Psoas muscle (tissue), 8 donors: ENCODE results near the gene PPIA. TPM values are rescaled to one million over a fixed set of nuclear protein-coding genes. Genes with fewer than 3 reads are reported as not detected.

Experiments used
- ATAC-seq, 4 donors: fragments of 200-7000 bp; cut with Tn5 transposase; one replicate each; pipeline ENCODE4 v1.9.1; 2020; ENCODE audit warnings: moderate library complexity in 3 of 4, mild to moderate bottlenecking in 2 of 4
- DNase-seq, 2 donors: peaks; one replicate each; pipeline ENCODE4 v3.0.0-alpha.2; 2020
- H3K27ac ChIP-seq: fragments of 200-600 bp; one replicate; pipeline ENCODE4 v1.8.0; 2022
- H3K27me3 ChIP-seq, 3 donors: fragments of 200-600 bp in 1 of 3; one replicate each; pipeline versions ENCODE4 v1.6.1 to v1.8.0; 2013 to 2022; ENCODE audit warnings: low read length in 2 of 3, mild to moderate bottlenecking in 2 of 3, moderate library complexity in 1 of 3; ENCODE audit not compliant: insufficient read depth in 3 of 3
- H3K36me3 ChIP-seq, 2 donors: fragments of 200-600 bp in 1 of 2; one replicate each; pipeline versions ENCODE4 v1.6.1 to v1.8.0; 2013 to 2022; ENCODE audit warnings: low read depth in 1 of 2, mild to moderate bottlenecking in 1 of 2, moderate library complexity in 1 of 2; ENCODE audit not compliant: insufficient read depth in 1 of 2
- H3K4me1 ChIP-seq: fragments of 200-600 bp; one replicate; pipeline ENCODE4 v1.8.0; 2022
- H3K4me3 ChIP-seq: fragments of 200-600 bp; one replicate; pipeline ENCODE4 v1.8.0; 2022; ENCODE audit warnings: mild to moderate bottlenecking
- H3K9me3 ChIP-seq: fragments of 200-600 bp; one replicate; pipeline ENCODE4 v1.8.0; 2022
- CTCF ChIP-seq: fragments of 200-600 bp; IDR thresholded peaks from one replicate; pipeline ENCODE4 v1.8.0; 2022; ENCODE audit warnings: antibody characterized with exemption
- WGBS, 3 donors: extraction: QIAGEN DNeasy Blood & Tissue Kit; methylation state at CpG; one replicate each; pipeline versions ENCODE4 v1.1.6 to v1.1.7; 2013; 5-methylcytosine and 5-hydroxymethylcytosine counted together
- intact Hi-C, 2 donors: fragments of 100-400 bp; cut with DNase I; formaldehyde crosslinking; loops; one replicate each; pipeline versions ENCODE4 v1.11.0 to v1.14.2; 2022
- polyA plus RNA-seq, 3 donors: library from polyadenylated mRNA; stranded (reverse); fragments of 200-250 nt; gene quantifications; one replicate each; pipeline ENCODE4 v1.2.3, GENCODE V29; 2013
- total RNA-seq, 4 donors: library from RNA; stranded (reverse); fragmentation: NEBNext Ultra II Directional in 2 of 4; extraction: Animal tissue kit (Norgen Biotek cat#: 25700) in 2 of 4; gene quantifications; one replicate each; pipeline versions ENCODE4 v1.2.1 to v1.2.4, GENCODE V29; 2021 to 2023
- donor health status: healthy with polysubstance abuse.
- donor health status: DM: no; HTN: no; CAD: no; lungs with moderate emphysema.
- donor health status: Bipolar disorder and iron deficiency.
- donor health status: healthy.
- donor health status: DM: yes; HTN: yes; CAD: no.
- donor health status: DM: no; HTN: no; CAD: no.
- donor health status: DM: no; HTN: no; CAD: no.
- donor health status: DM: yes; HTN: yes; CAD: no.

The PPIA gene
- total and polyA plus RNA-seq, 7 donors: 251 to 3,448 (median 725) TPM

- H3K4me3 ChIP-seq: no peak overlapping the region
- no peaks in the 10 kb centered on the region for H3K9me3 ChIP-seq
- peaks cover 9% of the 10 kb centered on the region for H3K4me1 ChIP-seq
- intact Hi-C loops: loop anchor here in 1 of 2 donors (5.0 to 10.0 kb wide), 2 partner anchors 35 to 163 kb away; no protein-coding TSS in a partner anchor
- ATAC-seq: no peak
- WGBS, 3 donors: 70 to 79% (median 72%) methylated on average over 4 to 7 of the region's 7 CpGs
- H3K36me3 ChIP-seq: peaks cover 0 to 57% of the 10 kb centered on the region in 2 donors
- H3K27ac ChIP-seq: no peak overlapping the region
- no peak for DNase-seq
- no peak for TF ChIP-seq CTCF
- no peaks in the 10 kb centered on the region for H3K27me3 ChIP-seq
Measured at GRCh38 chr7:44757739-44758138, 38.7 kb upstream of the PPIA start.

GRCh38 chr7:44759246-44759645 lies 37.2 kb upstream of the PPIA start:
- H3K27ac ChIP-seq: no peak overlapping the region
- no peaks in the 10 kb centered on the region for H3K27me3 ChIP-seq
- ATAC-seq: no peak
- intact Hi-C loops: loop anchor here in 1 of 2 donors (5.0 to 10.0 kb wide), 2 partner anchors 33 to 164 kb away; no protein-coding TSS in a partner anchor
- no peaks in the 10 kb centered on the region for H3K9me3 ChIP-seq
- no peak overlapping the region for H3K4me3 ChIP-seq
- H3K4me1 ChIP-seq: peaks cover 9% of the 10 kb centered on the region
- H3K36me3 ChIP-seq: peaks cover 0 to 72% of the 10 kb centered on the region in 2 donors
- TF ChIP-seq CTCF: no peak
- WGBS, 3 donors: 88 to 90% (median 90%) methylated on average over 9 of the region's 9 CpGs
- DNase-seq: no peak

DNA sequence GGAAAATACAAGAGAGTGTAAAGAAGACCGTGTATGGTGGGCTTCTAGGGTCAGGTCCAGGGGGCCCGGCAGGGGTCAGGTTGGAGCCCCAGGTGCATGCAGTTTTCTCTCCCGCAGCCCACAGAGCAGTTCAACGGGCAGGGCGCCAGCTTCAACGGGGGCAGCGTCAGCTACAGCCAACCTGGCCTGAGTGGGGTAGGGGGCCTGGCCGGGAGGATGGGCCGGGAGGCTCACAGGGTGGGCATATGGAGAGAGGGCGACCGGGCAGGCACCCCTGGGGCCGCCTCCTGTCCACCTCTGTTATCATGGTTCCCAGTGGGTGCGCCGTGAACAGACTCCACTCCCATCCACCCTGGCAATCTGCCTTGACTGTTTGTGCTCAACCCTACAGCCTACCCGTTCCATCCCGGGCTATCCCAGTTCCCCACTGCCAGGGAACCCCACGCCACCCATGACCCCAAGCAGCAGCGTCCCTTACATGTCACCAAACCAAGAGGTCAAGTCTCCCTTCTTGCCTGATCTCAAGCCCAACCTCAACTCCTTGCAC lies 36.4 kb upstream of the PPIA start:
- H3K27ac ChIP-seq: no peak overlapping the region
- H3K4me1 ChIP-seq: peaks cover 6% of the 10 kb centered on the region
- H3K9me3 ChIP-seq: no peaks in the 10 kb centered on the region
- DNase-seq (no peak), ATAC-seq (no peak)
- no peak for TF ChIP-seq CTCF
- intact Hi-C loops: no loop called here
- no peaks in the 10 kb centered on the region for H3K27me3 ChIP-seq
- peaks cover 2 to 80% of the 10 kb centered on the region in 2 donors for H3K36me3 ChIP-seq
- H3K4me3 ChIP-seq: no peak overlapping the region
- 90 to 94% (median 90%) methylated on average over 15 to 18 of the region's 18 CpGs for WGBS, 3 donors

DNA sequence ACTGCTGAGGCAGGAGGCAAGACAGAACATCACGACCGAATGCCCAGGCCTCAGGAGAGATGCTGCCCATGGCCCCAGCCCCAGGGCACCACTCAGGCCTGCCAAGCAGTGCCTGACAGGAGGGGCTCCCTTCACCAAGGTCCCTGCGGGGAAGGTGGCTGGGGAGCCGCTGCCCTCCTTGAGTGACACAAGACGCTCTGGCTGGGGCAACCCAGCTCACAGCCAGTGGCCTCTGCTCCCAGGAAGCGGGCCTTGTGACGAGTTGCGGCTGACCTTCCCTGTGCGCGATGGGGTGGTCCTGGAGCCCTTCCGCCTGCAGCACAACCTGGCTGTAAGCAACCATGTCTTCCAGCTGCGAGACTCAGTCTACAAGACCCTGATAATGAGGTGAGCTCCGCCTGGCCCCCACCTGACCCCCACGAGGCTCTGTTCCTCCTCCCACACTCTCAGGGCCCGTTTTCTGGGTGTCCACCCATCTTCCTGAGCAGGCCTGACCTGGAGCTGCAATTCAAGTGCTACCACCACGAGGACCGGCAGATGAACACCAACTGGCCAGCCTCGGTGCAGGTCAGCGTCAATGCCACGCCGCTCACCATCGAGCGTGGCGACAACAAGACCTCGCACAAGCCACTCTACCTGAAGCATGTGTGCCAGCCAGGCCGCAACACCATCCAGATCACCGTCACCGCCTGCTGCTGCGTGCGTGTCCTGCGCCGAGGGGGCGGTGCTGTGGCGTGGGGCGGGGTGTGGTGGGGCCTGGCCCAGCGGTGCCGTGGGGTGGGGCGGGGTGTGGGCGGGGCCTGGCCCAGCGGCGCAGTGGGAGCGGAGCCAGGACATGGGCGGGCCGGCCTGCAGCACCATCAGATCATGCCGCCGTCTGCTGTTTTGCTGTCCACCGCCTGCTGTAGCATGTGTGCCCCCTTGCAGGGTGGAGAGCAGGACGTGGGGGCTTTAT lies 35.0 kb upstream of the PPIA start:
- Histone ChIP-seq H3K27me3 (no peaks in the 10 kb centered on the region), H3K36me3 (peaks cover 3 to 94% of the 10 kb centered on the region in 2 donors), H3K4me3 (no peak overlapping the region), H3K4me1 (no peaks in the 10 kb centered on the region), H3K9me3 (no peaks in the 10 kb centered on the region), H3K27ac (no peak overlapping the region)
- no peak for TF ChIP-seq CTCF
- DNase-seq (peak; percentile 59 to 81), ATAC-seq (peak; percentile 79 to 88 (median 82))
- 72 to 81% (median 73%) methylated on average over 42 to 48 of the region's 48 CpGs for WGBS, 3 donors
- intact Hi-C loops: no loop called here
